GM21786 (cell line): ENCODE measurements around the gene SPDYE17.
"Not testable (repeated sequence)": the region's sequence is repeated elsewhere in the genome, so short reads cannot be mapped to it uniquely, and the experiment has no call there.

ENCODE experiments used
- ATAC-seq: cut with Tn5 transposase; IDR thresholded peaks from one replicate; pipeline ENCODE4 v1.9.1; 2021; ENCODE audit not compliant: unreplicated experiment

The SPDYE17 gene

DNA sequence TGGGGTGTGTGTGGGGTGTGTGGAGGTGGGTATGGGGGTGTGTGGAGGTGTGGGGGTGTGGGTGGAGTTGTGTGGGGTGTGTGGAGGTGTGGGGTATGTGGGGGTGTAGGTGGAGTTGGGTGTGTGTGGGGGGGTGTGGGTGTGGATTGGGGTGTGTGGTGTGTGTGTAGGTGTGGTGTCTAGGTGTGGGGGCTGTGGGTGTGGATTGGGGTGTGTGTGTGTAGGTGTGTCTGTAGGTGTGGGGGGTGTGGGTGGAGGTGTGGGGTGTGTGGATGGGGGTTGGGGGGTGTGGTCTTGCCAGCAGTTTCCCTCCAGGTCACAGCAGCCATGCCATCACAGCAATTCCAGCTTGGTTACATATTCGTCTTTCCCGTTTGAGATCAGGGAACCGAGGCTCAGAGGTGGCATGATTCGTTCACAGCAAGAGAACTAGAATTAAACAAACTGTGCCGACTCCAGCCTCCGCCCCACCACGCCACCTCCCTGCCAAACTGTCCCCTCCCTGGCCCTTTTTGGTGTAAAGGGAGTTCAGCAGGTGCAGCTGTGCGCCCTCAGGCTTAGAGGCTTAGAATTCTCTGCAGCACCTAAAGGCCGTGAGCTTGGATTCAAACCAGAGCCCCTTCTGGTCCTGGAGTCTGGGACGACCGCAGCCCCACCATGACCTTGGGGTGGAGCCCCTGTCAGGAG is 33.3 kb downstream of the SPDYE17 start:
- ATAC-seq: not testable (repeated sequence)

DNA sequence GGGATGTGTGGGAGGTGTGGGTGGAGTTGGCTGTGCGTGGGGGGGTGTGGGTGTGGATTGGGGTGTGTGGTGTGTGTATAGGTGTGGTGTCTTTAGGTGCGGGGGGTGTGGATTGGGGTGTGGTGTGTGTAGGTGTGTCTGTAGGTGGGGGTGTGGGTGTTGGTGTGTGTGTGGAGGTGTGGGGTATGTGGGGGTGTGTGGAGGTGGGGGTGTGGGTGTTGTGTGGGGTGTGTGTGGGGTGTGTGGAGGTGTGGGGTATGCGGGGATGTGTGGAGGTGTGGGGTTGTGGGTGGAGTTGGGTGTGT is 33.9 kb downstream of the SPDYE17 start:
- no peak for ATAC-seq

GRCh38 chr7:76997381-76998284 is 34.5 kb downstream of the SPDYE17 start:
- ATAC-seq: no peak

DNA sequence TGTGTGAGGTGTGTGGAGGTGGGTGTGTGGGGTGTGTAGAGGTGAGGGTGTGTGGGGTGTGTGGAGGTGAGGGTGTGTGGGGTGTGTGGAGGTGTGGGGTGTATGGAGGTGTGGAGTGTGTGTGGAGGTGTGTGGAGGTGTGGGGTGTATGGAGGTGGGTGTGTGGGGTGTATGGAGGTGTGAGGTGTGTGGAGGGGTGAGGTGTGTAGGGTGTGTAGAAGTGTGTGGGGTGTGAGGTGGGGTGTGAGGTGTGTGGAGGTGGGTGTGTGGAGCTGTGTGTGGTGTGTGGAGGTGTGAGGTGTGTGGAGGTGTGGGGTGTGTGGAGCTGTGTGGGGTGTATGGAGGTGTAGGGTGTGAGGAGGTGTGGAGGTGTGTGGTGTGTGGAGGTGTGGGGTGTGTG is 35.2 kb downstream of the SPDYE17 start:
- not testable (repeated sequence) for ATAC-seq

DNA sequence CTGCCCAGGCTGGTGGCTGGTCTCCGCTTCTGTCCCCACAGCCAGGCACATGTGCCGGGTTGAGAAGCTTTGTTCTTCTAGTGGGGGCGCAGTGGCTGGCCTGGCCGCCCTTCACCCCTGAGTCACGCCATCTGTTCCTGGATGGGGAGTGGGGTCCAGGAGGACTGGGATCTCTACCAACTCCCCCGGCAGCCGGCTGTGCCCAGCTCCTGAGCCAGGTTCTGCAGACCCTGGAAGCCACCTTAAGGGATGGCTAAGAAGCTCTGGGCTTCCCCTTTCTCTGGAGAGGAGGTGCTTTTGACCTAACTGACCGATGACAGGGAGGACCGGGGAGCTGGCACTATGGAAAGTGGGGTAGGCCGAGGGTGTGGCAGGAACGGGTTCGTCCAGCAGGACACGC is 37.9 kb downstream of the SPDYE17 start:
- ATAC-seq: not testable (repeated sequence)

GRCh38 chr7:76993831-76994230 is 38.3 kb downstream of the SPDYE17 start:
- ATAC-seq: not testable (repeated sequence)

- not testable (repeated sequence) for ATAC-seq
Measured at GRCh38 chr7:76992871-76993270, 39.3 kb downstream of the SPDYE17 start.

DNA sequence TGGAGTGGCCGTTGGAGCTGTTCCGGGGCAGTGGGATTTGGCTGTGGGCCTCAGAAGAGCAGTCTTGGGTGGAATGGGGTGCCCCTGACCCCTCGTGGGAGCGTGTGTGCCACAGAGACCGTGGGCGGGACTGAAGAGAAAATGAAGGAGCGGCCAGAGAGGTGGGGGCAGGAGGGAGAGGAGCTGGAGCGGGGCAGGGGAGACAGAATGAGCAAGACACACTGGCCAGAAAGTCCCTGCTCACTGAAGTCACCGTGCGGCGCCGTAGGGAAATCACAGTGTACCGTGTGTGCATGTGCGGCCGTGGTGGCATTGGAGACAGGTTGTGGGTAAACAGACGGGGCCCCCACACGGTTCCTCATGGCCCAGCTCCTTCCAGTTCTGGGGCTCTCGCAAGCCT is 40.0 kb downstream of the SPDYE17 start:
- not testable (repeated sequence) for ATAC-seq

- not testable (repeated sequence) for ATAC-seq
Measured at GRCh38 chr7:76990202-76990601, 42.0 kb downstream of the SPDYE17 start.

- ATAC-seq: not testable (repeated sequence)
Measured at GRCh38 chr7:76985924-76986717, 46.0 kb downstream of the SPDYE17 start.

DNA sequence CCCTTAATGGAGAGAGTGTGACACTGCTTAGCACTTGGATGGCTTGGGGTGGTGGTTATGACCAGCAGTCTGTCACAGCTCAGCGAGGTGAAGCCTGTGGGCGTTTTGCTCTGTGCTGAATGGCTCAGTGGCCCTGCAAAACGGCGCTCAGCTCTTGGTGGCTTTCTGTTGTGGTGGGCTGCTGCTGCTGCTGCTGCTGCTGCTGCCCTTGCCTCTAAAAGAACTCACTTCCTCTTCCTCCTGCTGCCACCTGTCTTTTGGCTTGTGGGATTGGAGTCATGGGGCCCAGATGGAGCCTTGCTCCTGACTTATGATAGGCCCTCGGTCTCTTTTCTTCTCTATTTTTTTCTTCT is 47.4 kb downstream of the SPDYE17 start:
- peak; percentile 98 for ATAC-seq

- peak; percentile 6 for ATAC-seq
Measured at GRCh38 chr7:76983937-76984783, 48.0 kb downstream of the SPDYE17 start.

- ATAC-seq: not testable (repeated sequence)
Measured at GRCh38 chr7:76983333-76983732, 48.8 kb downstream of the SPDYE17 start.

- not testable (repeated sequence) for ATAC-seq
Measured at GRCh38 chr7:76982501-76982900, 49.7 kb downstream of the SPDYE17 start.

DNA sequence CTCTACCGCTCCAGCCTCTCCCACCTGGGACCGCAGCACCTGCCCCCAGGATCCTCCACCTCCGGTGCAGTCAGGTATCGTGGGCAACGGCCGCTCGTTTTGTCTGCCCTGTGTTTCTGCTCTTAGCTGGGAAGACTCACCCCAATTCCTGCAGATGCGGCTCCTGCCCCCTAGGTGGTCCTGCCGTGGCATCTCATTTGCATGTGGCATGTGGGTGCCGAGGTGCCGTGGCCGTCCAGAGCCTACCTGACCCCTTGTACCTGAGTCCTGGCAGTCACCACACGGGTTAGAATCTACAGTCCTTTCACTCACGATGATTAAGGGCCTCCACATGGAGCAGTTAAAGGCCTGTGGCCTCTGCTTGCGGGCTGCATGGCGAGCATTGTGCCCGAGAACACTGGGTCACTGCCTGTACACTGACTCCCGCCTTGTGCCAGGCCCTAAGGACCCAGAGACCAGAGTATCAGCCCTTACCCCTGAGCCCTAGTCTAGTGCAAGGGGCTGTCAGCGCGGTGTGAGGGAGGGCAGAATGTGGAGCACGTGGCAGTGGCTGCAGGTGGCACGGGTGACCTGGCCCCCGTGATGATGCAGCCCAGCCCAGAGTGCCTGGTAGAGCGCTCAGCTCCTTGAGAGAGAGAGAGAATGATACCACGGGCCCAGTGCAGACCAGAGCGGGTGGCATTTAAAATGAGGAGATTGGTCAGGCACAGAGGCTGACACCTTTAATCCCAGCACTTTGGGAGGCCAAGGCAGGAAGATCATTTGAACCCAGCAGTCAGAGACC is 50.8 kb downstream of the SPDYE17 start:
- ATAC-seq: not testable (repeated sequence)

DNA sequence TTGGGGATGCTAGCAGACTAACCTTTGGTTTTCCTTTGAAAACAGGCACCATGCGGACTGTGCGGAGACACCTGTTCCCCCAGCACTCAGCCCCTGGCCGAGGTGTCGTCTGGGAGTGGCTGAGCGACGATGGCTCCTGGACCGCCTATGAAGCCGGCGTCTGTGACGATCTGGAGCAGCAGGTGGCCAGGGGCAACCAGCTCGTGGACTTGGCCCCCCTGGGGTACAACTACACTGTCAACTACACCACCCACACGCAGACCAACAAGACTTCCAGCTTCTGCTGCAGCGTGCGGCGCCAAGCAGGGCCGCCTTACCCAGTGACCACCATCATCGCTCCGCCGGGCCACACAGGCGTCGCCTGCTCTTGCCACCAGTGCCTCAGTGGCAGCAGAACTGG is 51.6 kb downstream of the SPDYE17 start:
- not testable (repeated sequence) for ATAC-seq

- not testable (repeated sequence) for ATAC-seq
Measured at GRCh38 chr7:76977761-76978367, 54.3 kb downstream of the SPDYE17 start.

GRCh38 chr7:76974793-76975579 is 57.2 kb downstream of the SPDYE17 start:
- not testable (repeated sequence) for ATAC-seq

GRCh38 chr7:76974336-76974735 is 57.8 kb downstream of the SPDYE17 start:
- not testable (repeated sequence) for ATAC-seq
